ENCODE measurements around the gene FCF1.

Gene FCF1

DNA sequence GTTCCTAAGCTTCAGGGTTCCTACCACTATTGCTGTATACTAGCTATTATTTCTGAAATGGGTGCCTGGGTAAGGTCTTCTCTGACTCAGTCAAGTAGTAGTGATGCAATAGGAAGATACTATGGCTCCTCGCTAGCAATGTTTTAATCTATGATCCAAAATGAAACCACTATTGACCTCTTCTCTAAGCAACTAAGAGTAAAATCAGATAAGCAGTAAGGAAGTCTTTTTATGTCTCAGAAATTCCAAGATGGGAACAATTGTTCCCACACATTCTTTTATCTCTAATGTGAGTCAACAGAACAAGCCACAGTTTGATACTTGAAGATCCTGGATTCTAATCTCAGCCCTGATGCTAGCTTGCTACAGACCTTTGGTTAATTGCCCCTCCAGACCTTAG, 45.2 kb upstream of the FCF1 start:
- Histone ChIP-seq H3K4me1 (ENCODE audit: control insufficient read depth, low read length) (no peaks in the 10 kb centered on the region), H3K9me2 (replicated peaks; ENCODE audit: control insufficient read depth, low read length) (no peaks in the 10 kb centered on the region), H3F3A (ENCODE audit: control insufficient read depth, insufficient read depth) (no peaks in the 10 kb centered on the region), H3K9me3 (ENCODE audit: control insufficient read depth, insufficient read depth, low read length) (no peaks in the 10 kb centered on the region), H3K79me2 (ENCODE audit: control insufficient read depth, low read length) (no peaks in the 10 kb centered on the region), H3K4me2 (ENCODE audit: low read length) (no peak overlapping the region), H3K36me3 (ENCODE audit: control insufficient read depth, low read length) (peaks cover 72% of the 10 kb centered on the region), H3K27me3 (ENCODE audit: control insufficient read depth, low read length) (no peaks in the 10 kb centered on the region), H3K4me3 (ENCODE audit: low read length) (no peak overlapping the region), H3K27ac (ENCODE audit: low read depth, low read length) (no peak overlapping the region), H4K20me1 (ENCODE audit: control insufficient read depth, insufficient read depth, low read depth, low read length) (no peaks in the 10 kb centered on the region)
- TF ChIP-seq, protein P1, sequence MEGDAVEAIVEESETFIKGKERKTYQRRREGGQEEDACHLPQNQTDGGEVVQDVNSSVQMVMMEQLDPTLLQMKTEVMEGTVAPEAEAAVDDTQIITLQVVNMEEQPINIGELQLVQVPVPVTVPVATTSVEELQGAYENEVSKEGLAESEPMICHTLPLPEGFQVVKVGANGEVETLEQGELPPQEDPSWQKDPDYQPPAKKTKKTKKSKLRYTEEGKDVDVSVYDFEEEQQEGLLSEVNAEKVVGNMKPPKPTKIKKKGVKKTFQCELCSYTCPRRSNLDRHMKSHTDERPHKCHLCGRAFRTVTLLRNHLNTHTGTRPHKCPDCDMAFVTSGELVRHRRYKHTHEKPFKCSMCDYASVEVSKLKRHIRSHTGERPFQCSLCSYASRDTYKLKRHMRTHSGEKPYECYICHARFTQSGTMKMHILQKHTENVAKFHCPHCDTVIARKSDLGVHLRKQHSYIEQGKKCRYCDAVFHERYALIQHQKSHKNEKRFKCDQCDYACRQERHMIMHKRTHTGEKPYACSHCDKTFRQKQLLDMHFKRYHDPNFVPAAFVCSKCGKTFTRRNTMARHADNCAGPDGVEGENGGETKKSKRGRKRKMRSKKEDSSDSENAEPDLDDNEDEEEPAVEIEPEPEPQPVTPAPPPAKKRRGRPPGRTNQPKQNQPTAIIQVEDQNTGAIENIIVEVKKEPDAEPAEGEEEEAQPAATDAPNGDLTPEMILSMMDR (IDR thresholded peaks at IDR 0.05; ENCODE audit: low read depth, low read length, poor library complexity, severe bottlenecking): no peak
- TF ChIP-seq EZH2phosphoT487 (IDR thresholded peaks at IDR 0.05; ENCODE audit: borderline replicate concordance, low read length): no peak

DNA sequence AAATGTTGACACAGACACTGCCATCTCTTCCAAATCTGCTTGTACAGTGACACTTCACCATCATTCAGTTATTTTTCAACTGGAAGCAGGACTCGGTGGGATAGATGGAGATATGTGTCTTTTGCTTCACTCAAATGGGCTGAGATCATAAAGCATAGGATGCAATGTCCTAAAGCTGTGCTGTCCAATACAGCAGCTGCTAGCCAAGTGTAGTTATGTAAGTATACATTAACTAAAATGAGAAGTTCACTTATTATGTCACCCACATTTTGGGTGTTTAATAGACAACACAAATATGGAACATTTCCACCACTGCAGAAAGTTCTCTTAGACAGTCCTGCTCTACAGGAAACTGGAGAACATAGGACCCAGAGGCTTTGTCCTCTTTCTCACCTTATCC, 43.7 kb upstream of the FCF1 start:
- Histone ChIP-seq H3K9me3 (ENCODE audit: control insufficient read depth, insufficient read depth, low read length) (no peaks in the 10 kb centered on the region), H3K79me2 (ENCODE audit: control insufficient read depth, low read length) (no peaks in the 10 kb centered on the region)

DNA sequence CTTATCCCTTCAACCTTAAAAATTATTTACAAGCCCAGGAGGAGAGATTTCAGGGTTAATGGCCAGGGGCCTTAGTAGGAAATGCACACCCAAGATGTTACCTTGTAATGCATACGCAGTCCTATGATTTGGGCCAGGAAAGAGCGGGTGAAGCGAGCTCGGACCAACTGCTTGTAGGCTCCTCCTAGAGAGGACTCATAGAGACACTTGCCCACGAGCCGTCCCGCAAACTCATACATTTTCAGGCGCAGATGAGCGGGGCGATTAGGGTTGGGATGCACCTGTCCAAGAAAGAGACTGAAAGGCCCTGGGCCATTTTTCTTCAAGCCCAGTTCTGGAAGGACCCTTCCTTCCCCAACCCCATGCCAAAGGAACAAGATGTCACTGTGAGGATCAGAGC, 43.1 kb upstream of the FCF1 start:
- Histone ChIP-seq H3F3A (ENCODE audit: control insufficient read depth, insufficient read depth) (no peaks in the 10 kb centered on the region), H4K20me1 (ENCODE audit: control insufficient read depth, insufficient read depth, low read depth, low read length) (no peaks in the 10 kb centered on the region), H3K9me2 (replicated peaks; ENCODE audit: control insufficient read depth, low read length) (no peaks in the 10 kb centered on the region), H3K27ac (ENCODE audit: low read depth, low read length) (no peak overlapping the region), H3K79me2 (ENCODE audit: control insufficient read depth, low read length) (no peaks in the 10 kb centered on the region), H3K27me3 (ENCODE audit: control insufficient read depth, low read length) (no peaks in the 10 kb centered on the region), H3K4me2 (ENCODE audit: low read length) (no peak overlapping the region), H3K36me3 (ENCODE audit: control insufficient read depth, low read length) (peaks cover 73% of the 10 kb centered on the region), H3K4me3 (ENCODE audit: low read length) (no peak overlapping the region), H3K9me3 (ENCODE audit: control insufficient read depth, insufficient read depth, low read length) (no peaks in the 10 kb centered on the region), H3K4me1 (ENCODE audit: control insufficient read depth, low read length) (no peaks in the 10 kb centered on the region)
- TF ChIP-seq, protein P1 (IDR thresholded peaks at IDR 0.05; ENCODE audit: low read depth, low read length, poor library complexity, severe bottlenecking): no peak
- no peak for TF ChIP-seq EZH2phosphoT487 (IDR thresholded peaks at IDR 0.05; ENCODE audit: borderline replicate concordance, low read length)

More for the DNA sequence above, 43.7 kb upstream of the FCF1 start:
- Histone ChIP-seq H3K27me3 (ENCODE audit: control insufficient read depth, low read length) (no peaks in the 10 kb centered on the region), H3K4me3 (ENCODE audit: low read length) (no peak overlapping the region), H3F3A (ENCODE audit: control insufficient read depth, insufficient read depth) (no peaks in the 10 kb centered on the region), H3K4me2 (ENCODE audit: low read length) (no peak overlapping the region), H3K4me1 (ENCODE audit: control insufficient read depth, low read length) (no peaks in the 10 kb centered on the region), H3K27ac (ENCODE audit: low read depth, low read length) (no peak overlapping the region), H3K9me2 (replicated peaks; ENCODE audit: control insufficient read depth, low read length) (no peaks in the 10 kb centered on the region), H4K20me1 (ENCODE audit: control insufficient read depth, insufficient read depth, low read depth, low read length) (no peaks in the 10 kb centered on the region), H3K36me3 (ENCODE audit: control insufficient read depth, low read length) (peaks cover 72% of the 10 kb centered on the region)
- TF ChIP-seq, protein P1 (IDR thresholded peaks at IDR 0.05; ENCODE audit: low read depth, low read length, poor library complexity, severe bottlenecking): no peak
- no peak for TF ChIP-seq EZH2phosphoT487 (IDR thresholded peaks at IDR 0.05; ENCODE audit: borderline replicate concordance, low read length)

All from DOHH2 (cell line).